ENCODE measurements around the gene ATG16L2.
"Not testable (repeated sequence)": the region's sequence is repeated elsewhere in the genome, so short reads cannot be mapped to it uniquely, and the experiment has no call there.

The ATG16L2 gene

DNA sequence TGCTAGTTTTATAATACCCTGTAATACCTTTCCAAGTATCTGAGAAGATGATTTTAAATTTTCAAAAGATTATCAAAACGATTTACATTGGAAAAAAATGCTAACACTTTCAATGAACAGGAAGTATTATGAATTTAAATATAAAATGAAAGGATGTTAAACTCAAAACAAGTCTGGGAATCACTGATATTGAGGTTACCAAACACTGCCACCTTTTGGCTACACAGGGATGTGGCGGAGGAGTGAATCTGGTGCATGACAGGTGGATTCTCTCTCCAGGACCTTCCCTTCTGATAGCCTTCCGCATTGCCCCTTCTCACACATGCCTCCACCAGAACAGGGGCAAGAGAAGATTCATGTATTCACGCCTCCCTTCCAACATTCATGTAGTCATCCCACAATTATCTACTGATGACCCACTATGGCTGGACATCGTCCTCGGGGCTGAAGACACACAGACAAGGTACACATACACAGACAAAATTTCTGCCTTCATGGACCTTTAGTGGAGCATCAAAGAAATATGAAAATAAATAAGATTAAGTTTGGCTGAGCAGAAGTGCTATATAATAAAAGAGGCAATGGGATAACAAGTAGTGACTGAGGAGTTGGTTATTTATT is 34.7 kb downstream of the ATG16L2 start:
- no peak for DNase-seq (ENCODE audit: low read depth in 2 of 2)

GRCh38 chr11:72850832-72851231 is 36.6 kb downstream of the ATG16L2 start:
- DNase-seq (ENCODE audit: low read depth in 2 of 2), result no peak

DNA sequence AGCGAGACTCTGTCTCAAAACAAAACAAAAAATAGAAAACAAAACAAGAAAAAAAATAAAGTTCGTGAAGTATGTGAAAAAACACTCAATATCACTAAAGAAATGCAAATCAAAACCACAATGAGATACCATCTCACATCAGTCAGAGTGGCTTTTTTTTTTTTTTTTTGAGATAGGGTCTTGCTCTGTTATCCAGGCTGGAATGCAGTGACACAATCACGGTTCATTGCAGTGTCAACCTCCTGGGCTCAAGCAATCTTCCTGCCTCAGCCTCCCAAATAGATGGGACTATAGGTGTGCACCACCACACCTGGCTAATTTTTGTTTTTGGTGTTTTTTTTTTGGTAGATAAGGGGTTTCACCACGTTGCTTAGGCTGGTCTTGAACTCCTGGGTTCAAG is 37.5 kb downstream of the ATG16L2 start:
- DNase-seq (ENCODE audit: low read depth in 2 of 2), result no peak

DNA sequence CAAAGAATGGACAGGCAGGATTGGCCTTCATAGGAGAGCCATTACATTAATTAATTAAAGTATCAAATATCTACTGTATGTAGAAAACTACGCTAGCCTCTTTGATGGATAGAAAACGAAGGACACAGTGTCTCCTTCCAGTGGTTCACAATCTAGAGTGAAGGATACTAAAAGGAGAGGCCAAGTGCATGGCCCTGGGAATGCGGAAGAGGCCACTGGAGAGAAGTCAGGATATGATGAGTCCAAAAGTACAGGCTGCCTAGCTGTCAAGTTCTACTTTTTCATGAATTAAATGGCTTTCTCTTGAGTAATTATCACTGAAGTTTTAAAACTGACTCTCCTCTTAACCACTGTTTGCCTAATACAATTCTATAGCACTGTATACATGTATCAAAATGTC is 41.9 kb downstream of the ATG16L2 start:
- no peak for DNase-seq (ENCODE audit: low read depth in 2 of 2)

DNA sequence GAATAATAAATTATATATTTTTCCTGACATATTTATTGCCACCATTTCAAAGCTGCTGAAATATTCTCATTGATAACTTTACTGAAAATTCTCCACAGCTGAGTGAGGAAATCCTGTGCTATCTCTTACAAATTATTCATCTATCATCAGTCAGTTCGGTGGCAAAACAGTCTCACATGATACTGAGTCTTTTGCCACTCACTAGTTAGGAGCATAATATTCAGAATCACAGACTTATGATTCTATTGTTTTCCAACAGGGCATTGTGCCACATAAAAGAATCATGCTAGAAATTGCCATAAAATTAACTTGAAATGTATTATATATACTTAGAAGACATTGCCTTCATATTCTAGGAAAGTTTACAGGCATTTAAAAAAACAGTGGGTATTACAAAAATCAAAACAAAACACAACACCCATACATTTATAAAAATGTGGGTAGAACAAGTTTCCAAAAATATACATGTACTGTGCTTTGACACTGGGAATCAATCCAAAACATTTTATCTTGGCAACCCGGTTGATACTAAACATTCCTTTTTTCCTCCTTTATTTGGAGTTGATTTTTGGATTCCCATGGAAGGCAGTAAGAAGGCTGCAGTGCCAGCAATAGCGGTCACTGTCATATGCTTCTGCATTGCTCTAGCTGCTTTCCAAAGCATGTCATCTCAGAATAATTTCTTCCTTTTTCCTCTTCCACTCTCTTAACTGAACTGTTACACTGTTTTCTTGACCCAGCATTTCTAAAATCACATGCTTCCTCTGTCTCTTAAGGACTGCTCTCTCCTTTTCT is 42.5 kb downstream of the ATG16L2 start:
- DNase-seq (ENCODE audit: low read depth in 2 of 2), result no peak

GRCh38 chr11:72858267-72858666 is 44.1 kb downstream of the ATG16L2 start:
- not testable (repeated sequence) for DNase-seq (ENCODE audit: low read depth in 2 of 2)

- DNase-seq (ENCODE audit: low read depth in 2 of 2), result no peak
Observed at GRCh38 chr11:72859126-72859525, 44.9 kb downstream of the ATG16L2 start.

DNA sequence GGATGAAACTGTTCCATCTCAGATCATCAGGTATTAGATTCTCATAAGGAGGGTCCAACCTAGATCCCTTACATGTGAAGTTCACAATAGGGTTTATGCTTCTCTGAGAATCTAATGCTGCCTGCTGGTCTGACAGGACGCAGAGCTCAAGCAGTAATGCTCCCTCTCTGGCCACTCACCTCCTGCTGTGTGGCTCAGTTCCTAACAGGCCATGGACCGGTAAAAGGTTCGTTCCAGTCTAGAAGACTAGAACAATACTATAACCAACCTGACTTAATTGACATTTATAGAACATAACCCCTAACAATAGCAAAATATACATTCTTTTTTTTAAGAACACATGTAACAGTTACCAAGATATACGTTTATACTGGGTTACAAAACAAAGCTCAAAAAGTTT is 45.8 kb downstream of the ATG16L2 start:
- DNase-seq (ENCODE audit: low read depth in 2 of 2), result no peak

GRCh38 chr11:72860592-72860991 is 46.4 kb downstream of the ATG16L2 start:
- no peak for DNase-seq (ENCODE audit: low read depth in 2 of 2)

DNA sequence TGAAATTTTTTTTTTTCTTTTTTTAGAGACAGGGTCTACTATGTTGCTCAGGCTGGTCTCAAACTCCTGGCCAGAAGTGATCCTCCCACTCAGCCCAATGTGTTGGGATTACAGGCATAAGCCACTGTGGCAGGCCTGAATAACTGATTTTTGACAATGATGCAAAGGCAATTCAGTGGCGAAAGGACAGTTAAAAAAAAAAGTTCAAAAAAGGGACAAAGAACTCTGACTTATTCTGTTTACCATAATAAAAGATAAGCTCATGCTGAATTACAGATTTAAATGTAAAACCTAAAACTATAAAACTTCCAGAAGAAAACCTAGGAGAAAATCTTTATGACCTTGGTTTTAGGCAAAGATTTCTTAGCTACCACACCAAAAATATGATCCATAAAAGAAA is 48.9 kb downstream of the ATG16L2 start:
- no peak for DNase-seq (ENCODE audit: low read depth in 2 of 2)

DNA sequence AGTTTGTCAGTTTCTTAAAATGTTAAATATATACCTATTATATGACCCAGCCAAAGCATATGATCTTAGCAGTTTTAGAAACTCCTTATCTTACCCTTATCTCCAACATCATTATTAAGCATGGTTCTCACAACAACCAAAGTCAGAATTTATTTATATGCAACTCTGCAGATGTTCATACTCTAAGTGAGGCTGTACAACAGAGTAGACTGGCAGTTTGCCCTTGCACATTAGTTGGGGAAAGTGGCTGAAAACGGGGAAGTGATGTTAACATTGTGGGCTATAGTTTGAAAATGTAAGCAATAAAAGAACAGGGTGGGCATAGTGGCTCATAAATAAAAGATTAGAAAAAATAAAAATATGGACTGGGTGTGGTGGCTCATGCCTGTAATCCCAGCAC is 49.7 kb downstream of the ATG16L2 start:
- DNase-seq (ENCODE audit: low read depth in 2 of 2), result no peak

DNA sequence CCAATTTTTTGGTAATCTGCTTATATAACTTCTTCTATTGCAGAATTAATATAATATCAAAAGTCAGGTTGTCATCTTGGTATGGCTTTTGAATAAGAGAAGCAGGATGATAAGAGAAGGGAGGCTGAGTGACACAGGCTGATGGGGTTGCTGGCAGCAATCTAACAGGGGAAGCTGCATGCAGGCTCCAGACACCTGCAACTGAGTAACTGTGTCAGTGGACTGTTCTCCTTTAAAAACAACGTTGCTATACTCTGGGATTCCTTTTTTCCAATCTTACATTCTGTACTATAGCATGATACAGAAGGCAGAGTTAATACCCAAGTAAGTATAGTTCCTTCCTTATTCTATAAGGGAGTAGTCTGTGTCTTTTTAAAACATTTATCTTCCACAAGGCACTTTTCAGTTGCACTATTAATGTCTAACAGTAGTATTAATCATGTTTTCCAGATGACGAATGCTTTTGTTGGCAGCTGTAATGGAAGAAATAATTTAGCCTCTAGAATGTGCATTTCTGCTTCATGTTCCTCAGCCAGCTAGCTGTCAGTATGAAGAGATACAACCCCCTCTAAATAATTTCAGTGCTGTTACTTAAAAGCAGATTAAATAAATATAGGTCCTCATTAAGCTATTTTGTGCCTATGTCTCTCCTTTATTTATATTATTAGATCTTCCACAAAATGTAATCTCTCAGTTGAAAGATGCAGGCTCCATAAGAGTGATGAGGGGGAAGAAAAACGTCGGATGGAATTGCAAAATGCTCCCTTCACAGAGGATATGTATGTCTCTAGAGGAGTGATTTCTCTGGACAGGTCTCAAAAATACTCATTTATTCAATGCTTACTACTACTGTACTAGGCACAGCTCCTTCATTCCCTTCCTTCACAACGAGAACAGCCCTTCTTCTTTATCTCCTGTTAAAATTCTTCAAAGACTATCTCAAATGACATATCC is 50.8 kb downstream of the ATG16L2 start:
- DNase-seq (ENCODE audit: low read depth in 2 of 2), result peak; percentile 70 to 74

- DNase-seq (ENCODE audit: low read depth in 2 of 2), result no peak
Observed at GRCh38 chr11:72867970-72868369, 53.8 kb downstream of the ATG16L2 start.

- DNase-seq (ENCODE audit: low read depth in 2 of 2), result no peak
Observed at GRCh38 chr11:72869831-72870230, 55.6 kb downstream of the ATG16L2 start.

DNA sequence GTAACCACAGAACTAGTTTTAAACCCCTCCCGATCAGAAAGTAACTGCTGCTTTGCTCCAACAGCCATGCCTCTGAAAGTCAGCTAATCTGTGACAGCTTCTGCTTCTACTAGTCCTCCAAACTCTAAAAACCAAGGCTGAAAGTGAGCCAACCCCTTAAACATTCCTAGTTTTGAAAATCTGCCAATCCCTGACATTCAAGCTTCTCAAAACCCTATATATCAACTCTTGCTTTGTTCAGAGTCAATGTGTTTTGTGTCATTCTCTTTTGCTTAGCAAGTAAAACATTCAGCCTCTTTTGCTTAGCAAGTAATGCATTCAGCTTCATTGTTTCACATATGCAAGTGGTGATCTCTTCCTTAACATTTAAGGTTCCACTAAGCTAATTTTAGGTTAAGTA is 56.9 kb downstream of the ATG16L2 start:
- DNase-seq (ENCODE audit: low read depth in 2 of 2), result peak; percentile 60 to 70

GRCh38 chr11:72872012-72872411 is 57.8 kb downstream of the ATG16L2 start:
- no peak for DNase-seq (ENCODE audit: low read depth in 2 of 2)

GRCh38 chr11:72875736-72876135 is 61.5 kb downstream of the ATG16L2 start:
- no peak for DNase-seq (ENCODE audit: low read depth in 2 of 2)

- no peak for DNase-seq (ENCODE audit: low read depth in 2 of 2)
Observed at GRCh38 chr11:72876147-72876546, 61.9 kb downstream of the ATG16L2 start.

Data from fibroblast of skin of left biceps (primary cell).